Activated T-helper 1 cell treated with anti-CD3 and anti-CD28 coated beads, Interleukin-2, amount 50 U/mL, for 16 hours (primary cell): ENCODE measurements around the gene PATL2.
"Not testable (repeated sequence)": the region's sequence is repeated elsewhere in the genome, so short reads cannot be mapped to it uniquely, and the experiment has no call there.

Experiments
- DNase-seq, 2 donors: peaks; one replicate each; pipeline ENCODE4 v3.0.0-alpha.2; 2020; ENCODE audit warnings: low read depth in 1 of 2, low spot score in 1 of 2

PATL2 gene

DNA sequence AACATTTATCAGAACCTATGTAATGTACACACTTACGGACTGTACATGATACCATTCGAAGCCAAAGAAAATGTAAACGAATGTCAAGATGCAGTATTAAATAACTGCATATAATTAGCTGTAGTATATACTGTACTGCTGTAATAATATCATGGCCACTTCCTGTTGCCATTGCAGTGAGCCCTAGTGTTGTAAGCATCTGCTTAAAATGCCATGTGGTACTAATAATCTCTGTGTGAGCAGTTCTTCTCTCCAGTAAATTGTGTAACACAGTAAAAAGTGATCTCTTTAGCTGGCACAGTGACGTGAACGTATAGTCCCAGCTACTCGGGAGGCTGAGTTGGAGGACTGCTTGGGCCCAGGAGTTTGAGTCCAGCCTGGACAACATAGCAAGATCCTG lies 56.3 kb downstream of the PATL2 start:
- DNase-seq = no peak

DNA sequence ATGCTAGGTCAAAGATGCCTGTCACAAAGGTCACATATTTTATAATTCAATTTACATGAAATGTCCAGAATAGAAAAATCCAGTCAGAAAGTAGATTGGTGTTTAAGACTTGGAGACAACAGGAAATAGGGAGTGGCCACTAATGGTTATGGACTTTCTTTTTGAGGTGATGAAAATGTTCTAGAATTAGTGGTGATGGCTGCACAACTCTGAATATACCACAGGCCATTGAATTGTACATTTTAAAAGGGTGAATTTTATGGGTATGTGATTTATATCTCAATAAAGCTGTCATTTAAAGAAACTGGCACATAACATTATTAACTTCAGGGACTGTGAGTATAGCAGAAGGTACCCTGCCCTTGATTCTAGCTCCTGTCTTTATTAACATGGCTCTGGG lies 63.5 kb downstream of the PATL2 start:
- DNase-seq = no peak

DNA sequence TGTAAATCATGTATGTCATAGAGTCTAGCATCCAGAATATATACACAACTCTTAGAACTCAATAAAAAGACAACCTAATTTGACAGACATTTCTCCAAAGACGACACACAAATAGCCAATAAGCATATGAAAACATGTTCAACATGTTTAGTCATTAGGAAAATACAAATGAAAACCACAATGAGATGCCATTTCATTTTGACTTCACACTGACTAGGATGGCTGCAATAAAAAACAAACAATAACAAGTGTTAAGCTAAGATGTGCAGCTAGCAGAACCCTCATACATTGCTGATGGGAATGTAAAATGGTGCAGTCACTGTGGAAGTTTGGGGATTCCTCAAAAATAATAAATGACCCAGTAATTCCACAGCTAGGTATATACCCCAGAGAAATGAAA lies 64.1 kb downstream of the PATL2 start:
- DNase-seq = no peak

DNA sequence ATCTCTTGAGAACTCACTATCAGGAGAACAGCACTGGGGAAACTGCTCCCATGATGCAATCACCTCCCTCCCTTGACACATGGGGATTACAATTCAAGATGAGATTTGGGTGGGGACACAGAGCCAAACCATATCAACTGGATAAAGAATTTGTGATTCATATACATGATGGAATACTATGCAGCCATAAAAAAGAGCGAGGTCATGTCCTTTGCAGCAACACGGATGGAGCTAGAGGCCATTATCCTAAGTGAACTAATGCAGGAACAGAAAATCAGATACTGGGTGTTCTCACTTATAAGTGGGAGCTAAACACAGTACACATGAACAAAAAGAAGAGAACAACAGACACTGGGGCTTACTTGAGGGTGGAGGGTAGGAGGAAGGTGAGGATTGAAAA lies 64.7 kb downstream of the PATL2 start:
- DNase-seq = no peak

DNA sequence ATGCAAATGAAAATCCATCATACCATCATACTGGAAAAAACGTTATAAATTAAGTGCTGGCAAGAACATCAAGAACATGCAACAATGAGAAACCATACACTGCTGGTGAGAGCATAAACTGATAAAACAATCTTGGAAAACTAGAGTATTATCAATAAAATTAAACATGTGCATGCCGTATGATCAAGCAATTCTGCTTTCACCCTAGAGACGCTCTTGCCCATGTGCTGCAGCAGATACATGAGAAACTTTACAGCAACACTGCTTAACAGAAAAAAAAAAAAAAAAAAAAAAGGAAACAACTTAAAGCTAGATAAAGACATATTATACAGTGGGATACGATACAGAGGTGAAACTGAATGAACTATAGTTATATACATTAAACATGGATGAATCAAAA lies 69.5 kb downstream of the PATL2 start:
- DNase-seq = no peak

DNA sequence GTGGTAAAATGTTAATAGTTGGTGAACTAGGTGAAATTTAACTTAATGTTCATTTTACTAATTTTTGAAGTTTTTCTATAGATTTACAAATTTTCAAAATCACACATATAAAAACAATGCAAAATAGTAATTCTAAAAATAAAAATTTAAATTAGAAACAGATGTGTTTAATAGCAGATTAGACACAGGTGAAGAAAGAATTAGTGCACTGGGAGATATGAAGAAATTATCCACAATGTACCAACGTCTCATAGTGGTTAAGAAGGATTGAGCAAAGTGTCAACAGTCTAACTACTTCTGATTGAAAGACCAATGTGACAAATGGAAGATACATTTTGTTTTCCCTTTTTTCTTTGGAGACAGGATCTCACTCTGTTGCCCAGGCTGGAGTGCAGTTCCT lies 74.1 kb downstream of the PATL2 start:
- DNase-seq = no peak

DNA sequence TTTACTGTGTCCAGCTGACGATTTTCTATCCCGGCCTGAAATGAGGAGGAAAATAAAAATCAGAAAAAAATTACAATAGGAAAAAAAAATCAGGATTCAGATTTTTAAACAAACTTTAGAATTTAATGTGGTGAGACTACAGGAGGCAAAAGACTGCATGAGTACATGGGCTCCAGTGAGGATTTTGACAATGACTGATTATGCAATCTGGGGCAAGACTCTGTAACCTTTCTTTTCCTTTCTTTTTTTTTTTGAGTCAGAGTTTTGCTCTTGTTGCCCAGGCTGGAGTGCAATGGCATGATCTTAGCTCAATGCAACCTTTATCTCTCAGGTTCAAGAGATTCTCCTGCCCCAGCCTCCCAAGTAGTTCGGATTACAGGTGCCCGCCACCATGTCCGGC lies 77.5 kb downstream of the PATL2 start:
- DNase-seq = no peak

DNA sequence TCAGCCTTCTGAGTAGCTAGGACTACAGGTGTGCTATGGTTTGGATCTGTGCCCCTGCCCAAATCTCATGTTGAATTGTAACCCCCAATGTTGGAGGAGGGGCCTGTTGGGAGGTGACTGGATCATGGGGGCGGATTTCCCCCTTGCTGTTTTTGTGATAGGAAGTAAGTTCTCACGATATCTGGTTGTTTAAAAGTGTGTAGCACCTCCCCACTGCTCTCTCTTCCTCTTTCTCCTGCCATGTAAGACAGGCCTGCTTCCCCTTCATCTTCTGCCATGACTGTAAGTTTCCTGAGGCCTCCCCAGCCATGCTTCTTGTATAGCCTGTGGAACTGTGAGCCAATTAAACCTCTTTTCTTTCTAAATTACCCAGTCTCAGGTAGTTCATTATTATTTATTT lies 85.8 kb downstream of the PATL2 start:
- not testable (repeated sequence) for DNase-seq

DNA sequence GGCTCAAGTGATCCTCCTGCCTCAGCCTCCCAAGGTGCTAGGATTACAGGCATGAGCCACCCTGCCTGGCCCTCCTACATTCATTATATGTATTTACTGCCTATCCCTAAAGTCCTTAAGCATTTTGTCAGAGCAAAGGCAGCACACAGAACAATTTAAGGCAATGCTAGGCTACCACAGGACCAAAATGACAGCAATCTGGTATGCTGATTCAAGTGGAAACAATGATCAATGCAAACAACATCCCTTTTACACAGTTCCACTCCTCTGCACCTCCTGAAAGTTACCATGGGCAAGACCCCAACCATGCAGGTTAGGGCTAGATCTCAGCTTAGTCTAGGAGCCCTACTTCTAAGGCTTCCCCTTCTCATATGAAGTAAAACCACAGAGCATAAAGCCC lies 87.9 kb downstream of the PATL2 start:
- DNase-seq = no peak

DNA sequence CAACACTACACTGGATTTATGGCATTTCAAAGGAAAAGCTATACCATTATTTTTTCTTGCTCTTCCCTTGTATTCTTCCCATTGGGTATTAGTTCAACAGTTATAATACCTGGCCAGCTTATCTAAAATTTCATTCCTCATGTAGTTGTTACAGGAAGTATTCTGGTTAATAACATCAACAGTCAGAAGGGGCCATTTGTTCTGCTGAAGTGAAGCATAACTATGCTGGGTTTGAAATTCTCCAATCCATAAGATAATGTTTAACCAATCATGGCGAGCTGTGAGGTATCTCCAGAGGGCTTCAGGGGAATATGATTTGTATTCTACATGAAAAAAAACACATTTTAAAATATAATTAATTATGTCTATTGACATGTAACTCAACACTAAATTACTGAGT lies 91.0 kb downstream of the PATL2 start:
- DNase-seq = no peak

DNA sequence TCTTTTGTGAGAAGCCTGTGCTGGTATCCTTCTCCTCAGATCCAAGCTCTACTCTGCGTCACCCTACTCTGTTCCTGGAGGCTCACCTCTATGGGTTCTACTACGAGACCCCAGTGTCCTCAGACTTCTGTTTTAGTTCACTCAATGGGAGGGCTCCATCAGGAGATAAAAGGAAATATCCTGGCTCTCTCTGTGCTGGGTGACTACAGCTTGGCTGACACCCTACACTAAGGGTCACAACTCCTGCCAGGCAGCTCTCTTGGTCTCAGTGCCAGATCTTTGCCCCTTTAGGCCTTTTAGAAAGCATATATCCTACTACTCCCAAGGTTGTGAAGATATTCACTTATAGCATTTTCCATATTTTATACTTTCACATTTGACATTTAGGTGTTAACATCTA lies 94.1 kb downstream of the PATL2 start:
- no peak for DNase-seq
